HFFc6 (cell line): ENCODE results near the gene ADGRG6. TPM values are rescaled to one million over a fixed set of nuclear protein-coding genes. Genes with fewer than 3 reads are reported as not detected.

ENCODE experiments used
- DNase-seq: peaks from one replicate; pipeline ENCODE4 v3.0.0-alpha.2; 2018
- H3K27ac Mint-ChIP-seq: 2 replicates; pipeline ENCODE4 v1.8.0; 2020; ENCODE audit warnings: mild to moderate bottlenecking, mixed read lengths
- H3K27me3 Mint-ChIP-seq: 2 replicates; pipeline ENCODE4 v1.8.0; 2021; ENCODE audit warnings: mild to moderate bottlenecking, moderate library complexity, mixed read lengths; ENCODE audit not compliant: insufficient read depth
- H3K36me3 Mint-ChIP-seq: 2 replicates; pipeline ENCODE4 v1.8.0; 2021; ENCODE audit warnings: low read depth, mixed read lengths
- H3K4me1 Mint-ChIP-seq: 2 replicates; pipeline ENCODE4 v1.8.0; 2020; ENCODE audit warnings: low read depth, mixed read lengths
- H3K4me3 Mint-ChIP-seq: 2 replicates; pipeline ENCODE4 v1.8.0; 2020; ENCODE audit warnings: mild to moderate bottlenecking, moderate library complexity, mixed read lengths
- H3K9me3 Mint-ChIP-seq: 2 replicates; pipeline ENCODE4 v1.8.0; 2020; ENCODE audit warnings: mild to moderate bottlenecking, mixed read lengths
- CTCF ChIP-seq: fragments of 200-600 bp; sonication (generic); IDR thresholded peaks from 2 replicates; pipeline ENCODE4 v1.5.0; 2021; ENCODE audit warnings: antibody characterized with exemption, mild to moderate bottlenecking
- total RNA-seq, 6 experiments: library from RNA; stranded (reverse); fragmentation: NEBNext Ultra II Directional; extraction: Animal tissue kit (Norgen Biotek cat#: 25700); gene quantifications; 2 replicates in 1 of 6; 3 replicates in 5 of 6; pipeline ENCODE4 v1.2.3, GENCODE V29; 2021

Gene ADGRG6
- total RNA-seq, 6 experiments from 2014 or later, result 27.4 to 73.2 (median 29.7) TPM

- no peak for TF ChIP-seq CTCF
- Mint-ChIP-seq H3K9me3 (no peaks in the 10 kb centered on the region), H3K27me3 (no peaks in the 10 kb centered on the region; the same call in 1 of the 2 replicates), H3K36me3 (peaks cover 16% of the 10 kb centered on the region), H3K27ac (no peak overlapping the region), H3K4me1 (peaks cover 23% of the 10 kb centered on the region), H3K4me3 (no peak overlapping the region)
- DNase-seq, result no peak
Measured at GRCh38 chr6:142443102-142443501, 141.3 kb downstream of the ADGRG6 start.

GRCh38 chr6:142443532-142443931, 141.7 kb downstream of the ADGRG6 start:
- H3K27ac Mint-ChIP-seq, result no peak overlapping the region
- DNase-seq, result no peak
- peaks cover 23% of the 10 kb centered on the region for H3K4me1 Mint-ChIP-seq
- no peak for TF ChIP-seq CTCF
- no peaks in the 10 kb centered on the region; the same call in 1 of the 2 replicates for H3K27me3 Mint-ChIP-seq
- peaks cover 20% of the 10 kb centered on the region for H3K36me3 Mint-ChIP-seq
- no peak overlapping the region for H3K4me3 Mint-ChIP-seq
- no peaks in the 10 kb centered on the region for H3K9me3 Mint-ChIP-seq

GRCh38 chr6:142444376-142444775, 142.6 kb downstream of the ADGRG6 start:
- H3K27ac Mint-ChIP-seq, result peak overlapping the region; percentile 45; the same call in 1 of the 2 replicates
- H3K27me3 Mint-ChIP-seq, result no peaks in the 10 kb centered on the region; the same call in 1 of the 2 replicates
- H3K9me3 Mint-ChIP-seq, result no peaks in the 10 kb centered on the region
- no peak for DNase-seq
- H3K4me1 Mint-ChIP-seq, result peaks cover 23% of the 10 kb centered on the region
- H3K4me3 Mint-ChIP-seq, result no peak overlapping the region
- peaks cover 22% of the 10 kb centered on the region for H3K36me3 Mint-ChIP-seq
- TF ChIP-seq CTCF, result no peak

- no peaks in the 10 kb centered on the region; the same call in 1 of the 2 replicates for H3K27me3 Mint-ChIP-seq
- H3K4me3 Mint-ChIP-seq, result no peak overlapping the region
- no peak overlapping the region; the same call in 1 of the 2 replicates for H3K27ac Mint-ChIP-seq
- TF ChIP-seq CTCF, result no peak
- no peaks in the 10 kb centered on the region for H3K9me3 Mint-ChIP-seq
- H3K36me3 Mint-ChIP-seq, result peaks cover 20% of the 10 kb centered on the region
- peaks cover 23% of the 10 kb centered on the region for H3K4me1 Mint-ChIP-seq
- DNase-seq, result no peak
Measured at GRCh38 chr6:142444881-142445301, 143.1 kb downstream of the ADGRG6 start.

GRCh38 chr6:142446168-142446567, 144.4 kb downstream of the ADGRG6 start:
- no peak for TF ChIP-seq CTCF
- no peak overlapping the region for H3K27ac Mint-ChIP-seq
- H3K4me3 Mint-ChIP-seq, result no peak overlapping the region
- H3K27me3 Mint-ChIP-seq, result peaks cover 2% of the 10 kb centered on the region
- no peak for DNase-seq
- H3K36me3 Mint-ChIP-seq, result peaks cover 23% of the 10 kb centered on the region
- peaks cover 23% of the 10 kb centered on the region for H3K4me1 Mint-ChIP-seq
- H3K9me3 Mint-ChIP-seq, result no peaks in the 10 kb centered on the region

- Mint-ChIP-seq H3K9me3 (no peaks in the 10 kb centered on the region), H3K4me3 (no peak overlapping the region), H3K27me3 (peaks cover 2% of the 10 kb centered on the region), H3K27ac (no peak overlapping the region), H3K4me1 (peaks cover 23% of the 10 kb centered on the region), H3K36me3 (peaks cover 22% of the 10 kb centered on the region)
- no peak for TF ChIP-seq CTCF
- no peak for DNase-seq
Measured at GRCh38 chr6:142446576-142446975, 144.8 kb downstream of the ADGRG6 start.
